Suppressor macrophage treated with lipopolysaccharide for 1 hour (primary cell): ENCODE measurements around the gene NUMA1.

Experiments
- DNase-seq, 3 donors: peaks; one replicate each; pipeline ENCODE4 v3.0.0-alpha.2; 2020 to 2022

NUMA1 gene

DNA sequence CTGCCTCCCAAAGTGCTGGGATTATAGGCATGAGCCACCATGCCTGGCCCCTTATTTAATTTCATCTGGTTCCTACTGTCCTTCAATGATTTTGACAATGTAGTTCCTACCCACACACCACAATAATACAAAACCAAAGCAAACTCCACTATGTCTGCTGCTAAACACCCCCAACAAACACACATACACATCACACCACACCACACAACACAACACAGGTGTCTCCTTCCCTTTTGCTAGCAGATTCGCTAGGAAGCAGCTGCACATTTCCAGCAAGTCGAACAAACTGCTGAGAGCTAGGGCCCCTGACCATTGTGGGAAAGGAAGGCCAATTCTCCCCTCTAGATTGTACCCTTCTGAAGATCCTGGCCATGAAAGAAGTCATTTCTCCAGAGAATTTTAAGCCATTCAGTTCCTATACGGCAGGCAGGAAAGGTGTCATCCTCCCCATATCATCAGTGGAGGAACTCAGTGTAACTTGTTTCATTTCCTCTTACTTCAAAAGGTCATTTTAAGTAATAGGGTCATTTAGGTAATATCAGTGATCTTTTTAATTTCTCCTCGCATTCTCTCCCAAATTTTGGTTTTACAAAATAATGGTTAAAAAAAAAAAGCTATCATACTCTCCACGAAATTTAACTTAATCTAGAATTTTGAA, 18.5 kb downstream of the NUMA1 start:
- no peak for DNase-seq

DNA sequence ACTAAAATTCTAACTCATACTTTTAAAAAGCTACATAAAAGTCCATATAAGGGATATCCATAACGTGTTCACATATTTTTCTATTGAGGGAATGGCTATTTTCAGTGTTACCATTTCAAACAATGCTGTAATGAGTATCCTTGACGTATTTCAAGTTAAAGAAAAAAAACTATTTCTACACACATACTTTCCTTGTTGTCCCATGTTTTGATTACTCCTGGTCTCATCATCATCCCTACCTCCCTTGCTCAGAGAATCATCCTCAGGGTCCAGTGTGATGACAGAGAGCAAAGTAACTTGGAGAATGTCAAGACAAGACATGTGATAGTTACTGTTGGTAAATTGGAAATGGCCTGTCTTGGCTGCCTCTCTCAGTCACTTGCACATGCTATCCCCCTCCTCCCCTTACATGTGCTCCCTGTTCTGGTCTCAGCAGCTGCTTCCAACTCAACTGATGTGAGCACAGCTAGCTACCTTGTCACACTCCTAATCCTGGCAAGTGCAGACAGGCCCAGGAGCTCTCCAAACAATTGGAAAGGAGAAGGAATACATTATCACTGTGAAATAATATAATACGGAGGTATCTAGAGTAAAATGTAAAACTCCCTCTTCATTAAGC, 21.8 kb downstream of the NUMA1 start:
- DNase-seq = no peak

DNA sequence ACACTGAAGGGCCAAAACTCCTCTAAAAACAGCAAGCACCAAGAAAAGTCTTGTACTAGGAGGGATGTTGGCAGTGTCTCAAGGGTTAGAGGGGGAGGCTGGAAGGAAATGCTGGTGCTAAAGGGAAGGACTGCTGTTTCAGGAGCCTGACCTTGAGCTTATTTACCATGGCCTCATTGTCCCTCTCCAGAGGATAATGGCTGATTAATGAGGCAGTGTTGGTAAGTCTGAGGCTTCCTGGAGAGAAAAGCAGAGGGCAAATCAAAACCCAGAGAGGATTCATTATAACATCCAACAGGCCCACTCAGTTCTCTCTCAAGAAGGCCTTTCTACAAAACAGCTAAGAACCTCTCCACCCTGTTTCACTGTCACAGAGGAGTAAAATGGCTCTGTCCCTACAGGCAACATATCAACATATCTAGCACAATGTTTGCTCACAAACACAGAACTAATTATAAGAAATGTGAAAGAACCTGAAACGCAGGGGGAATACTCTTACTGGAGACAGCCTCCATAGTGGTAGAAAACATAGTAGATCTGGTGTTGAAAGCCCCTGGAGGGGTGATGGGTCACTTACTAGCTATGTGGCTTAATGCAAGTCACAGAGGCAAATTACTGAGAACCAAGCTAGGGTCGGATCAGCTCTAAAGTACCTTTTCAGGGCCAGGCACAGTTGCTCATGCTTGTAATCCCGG, 31.4 kb downstream of the NUMA1 start:
- no peak for DNase-seq

DNA sequence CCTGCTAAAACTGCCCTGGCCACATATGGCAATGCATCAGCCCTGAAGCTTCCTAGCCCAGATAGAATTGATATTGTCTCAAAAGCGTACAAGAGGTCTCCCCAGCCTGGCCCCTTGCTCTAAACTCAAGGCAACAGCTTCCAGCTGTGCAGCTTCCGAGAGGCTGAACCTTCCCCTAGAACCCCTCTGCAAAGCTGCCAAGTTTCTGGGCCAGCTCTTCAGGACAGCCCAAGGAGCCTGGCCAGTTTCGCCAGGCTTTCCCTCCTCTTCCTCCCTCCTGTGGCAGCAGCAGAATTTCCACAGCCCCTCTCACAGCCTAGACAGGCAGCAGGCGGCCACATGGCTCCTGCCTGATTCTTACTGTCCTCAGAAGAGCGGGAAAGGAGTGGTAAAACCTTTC, 34.5 kb downstream of the NUMA1 start:
- no peak for DNase-seq

DNA sequence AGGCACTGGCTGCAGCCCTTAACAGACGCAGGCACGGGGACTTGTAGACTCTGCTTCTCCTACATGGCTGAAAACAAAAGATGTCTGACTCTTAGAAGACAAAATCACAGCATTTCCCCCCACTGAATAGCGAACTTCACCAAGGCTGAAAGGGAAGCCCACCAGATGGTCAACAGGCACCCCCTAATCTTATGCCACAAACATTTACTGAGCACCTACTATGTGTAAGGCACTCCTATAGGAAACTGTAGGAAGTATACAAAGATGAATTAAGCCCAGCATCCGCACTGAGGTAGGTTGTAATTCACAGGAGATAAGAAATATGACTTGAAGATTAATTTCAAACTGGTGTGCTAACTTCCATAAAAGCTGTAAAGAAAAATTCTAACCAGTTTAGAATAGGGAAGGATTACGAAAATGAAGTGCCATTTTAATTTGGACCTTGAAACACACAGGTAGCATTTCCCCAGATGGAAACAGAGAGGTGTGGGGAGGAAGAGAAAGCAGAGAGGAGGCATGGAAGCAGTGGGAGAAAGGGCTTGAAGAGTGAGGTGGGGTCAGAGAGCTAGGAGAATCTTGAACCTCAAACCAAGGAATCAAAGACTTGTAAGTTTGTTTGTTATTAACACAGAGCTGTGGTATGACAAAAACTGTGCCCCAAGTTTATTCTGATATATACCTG, 38.1 kb downstream of the NUMA1 start:
- no peak for DNase-seq

DNA sequence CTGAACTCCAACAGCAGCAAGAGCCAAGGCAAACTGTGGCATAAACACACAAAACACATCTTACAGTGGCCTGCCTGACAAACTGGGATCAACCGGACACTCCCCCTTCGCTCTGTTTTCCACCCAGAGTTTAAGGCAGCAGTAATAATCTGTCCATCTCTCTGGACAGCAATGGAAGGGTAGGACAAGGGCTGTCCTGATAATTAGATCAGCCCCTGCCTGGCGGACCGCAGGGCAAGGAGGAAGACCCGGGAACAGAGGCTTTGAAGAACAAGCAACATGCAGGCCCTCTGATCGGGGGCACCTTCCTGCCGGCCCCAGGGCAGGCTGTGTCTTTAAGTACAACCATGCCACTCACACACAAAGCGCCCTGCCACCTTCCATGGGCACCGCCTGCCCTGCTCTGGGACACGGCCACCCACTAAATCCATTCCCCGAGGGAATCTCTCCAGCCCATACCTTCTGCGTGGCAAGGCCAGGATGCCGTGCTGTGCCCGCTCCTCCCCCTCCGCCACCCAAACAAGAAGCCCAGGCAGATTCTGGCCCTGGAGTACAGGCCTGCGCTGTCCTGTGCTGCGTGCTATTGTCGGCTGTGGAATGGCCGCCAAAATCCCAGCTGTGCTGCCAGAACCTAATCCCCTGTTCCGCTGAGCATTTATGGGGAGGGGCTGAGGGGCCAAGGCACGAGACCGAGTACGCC, 38.8 kb downstream of the NUMA1 start:
- DNase-seq = peak; percentile 24 to 45 (median 31)

DNA sequence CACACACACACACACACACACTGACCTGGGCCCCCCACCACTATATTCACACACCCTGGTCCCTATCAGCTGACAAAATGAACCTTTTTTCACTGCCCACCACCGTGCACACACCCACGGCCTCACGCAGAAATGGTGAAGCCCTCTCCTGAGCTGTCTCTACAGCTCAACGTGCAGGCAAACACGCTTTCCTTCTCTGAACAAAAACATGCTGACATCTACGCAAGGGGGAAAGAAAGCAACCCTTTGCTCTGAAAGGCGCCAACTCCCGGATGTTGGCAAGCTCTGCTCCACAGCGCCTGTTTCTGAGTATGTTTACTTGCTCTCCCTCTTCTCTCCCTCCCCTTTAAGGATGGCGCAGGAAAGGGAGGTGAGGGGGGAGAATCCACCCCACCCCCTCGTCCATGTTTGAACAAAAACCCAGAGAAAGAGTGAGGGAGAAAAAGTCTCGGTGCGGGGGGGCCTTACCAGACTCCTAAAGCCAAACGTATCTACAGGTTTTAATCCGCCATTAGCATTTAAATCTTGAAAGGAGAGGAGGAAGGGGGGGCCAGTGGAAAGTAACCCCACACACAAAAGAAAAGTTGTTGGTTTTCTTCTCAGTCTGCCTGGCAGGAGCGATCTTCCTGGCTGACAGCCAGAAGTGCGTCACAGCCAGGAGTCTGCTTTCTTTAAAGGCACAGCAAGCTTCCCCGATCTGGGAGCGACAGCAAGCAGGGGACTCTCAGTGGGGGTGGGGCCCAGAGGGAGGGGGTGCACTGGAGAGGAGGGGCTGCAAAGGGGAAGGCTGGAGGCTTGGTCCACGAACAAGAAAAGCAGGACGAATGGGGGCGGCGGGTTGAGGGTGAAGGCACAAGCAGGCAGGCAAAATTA, 39.6 kb downstream of the NUMA1 start:
- DNase-seq = peak; percentile 80 to 88 (median 81)

DNA sequence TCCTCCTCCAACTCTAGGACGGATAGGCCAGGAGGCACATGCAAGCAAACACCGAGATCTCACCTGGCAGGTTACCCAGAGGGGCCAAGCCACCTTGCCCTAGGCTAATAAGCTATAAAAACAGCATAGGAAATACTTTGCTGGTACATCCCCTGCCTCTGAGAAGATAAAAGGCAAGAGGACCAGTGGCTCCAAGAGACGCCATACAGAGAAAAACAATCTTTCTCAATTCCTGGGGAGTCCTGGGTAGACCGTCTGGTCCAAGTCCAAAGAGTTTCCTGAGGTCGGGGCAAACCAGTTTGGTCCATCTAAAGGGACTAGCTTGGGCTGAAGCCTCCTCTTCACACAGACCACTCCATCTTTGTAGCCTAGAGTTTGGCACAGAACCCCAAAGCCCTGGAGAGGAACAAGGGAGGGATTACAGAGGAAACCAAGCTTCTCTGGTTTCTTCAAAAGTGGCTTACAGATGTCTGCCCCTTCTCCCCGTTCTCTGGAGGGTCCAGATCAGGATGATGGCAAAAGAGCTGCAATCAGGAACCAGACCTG, 40.4 kb downstream of the NUMA1 start:
- no peak for DNase-seq

DNA sequence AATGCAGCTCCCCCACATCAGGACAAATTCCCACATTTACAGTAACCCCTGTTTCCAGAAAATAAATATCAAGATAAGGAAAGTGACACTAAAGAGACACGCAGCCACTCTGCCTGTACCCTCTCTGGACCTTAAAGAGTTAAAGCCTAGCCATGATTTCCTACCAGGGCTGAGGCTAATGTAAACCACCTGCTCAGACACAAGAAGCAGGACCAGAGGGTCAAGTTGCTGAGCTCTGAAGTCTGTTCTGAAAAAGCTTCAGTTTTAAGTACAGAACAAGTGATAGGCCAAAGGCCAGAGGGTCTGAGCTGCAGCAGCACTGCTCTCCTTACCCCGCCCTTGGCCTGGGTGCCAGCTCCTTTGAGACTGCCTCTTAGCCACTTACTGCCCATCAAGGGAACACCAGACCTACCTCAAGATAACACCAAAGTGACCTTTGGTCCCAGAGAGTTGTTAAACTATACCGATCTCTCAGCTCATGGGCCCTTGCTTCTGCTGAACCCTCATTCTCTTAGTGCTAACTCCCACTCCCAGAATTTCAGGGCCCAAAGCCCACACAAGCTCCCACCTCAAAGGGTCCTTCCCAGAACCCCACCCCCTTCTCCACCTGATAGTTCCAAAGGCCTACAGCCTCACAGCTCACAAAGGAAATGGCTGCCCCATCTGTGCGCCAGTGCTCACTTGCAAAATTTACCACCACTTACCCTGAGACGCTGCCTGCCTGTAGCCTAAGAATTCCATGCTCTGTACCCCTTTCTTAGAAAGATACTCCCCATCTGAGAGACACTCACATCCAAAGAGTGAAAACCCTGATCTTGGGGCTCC, 41.1 kb downstream of the NUMA1 start:
- DNase-seq = no peak

DNA sequence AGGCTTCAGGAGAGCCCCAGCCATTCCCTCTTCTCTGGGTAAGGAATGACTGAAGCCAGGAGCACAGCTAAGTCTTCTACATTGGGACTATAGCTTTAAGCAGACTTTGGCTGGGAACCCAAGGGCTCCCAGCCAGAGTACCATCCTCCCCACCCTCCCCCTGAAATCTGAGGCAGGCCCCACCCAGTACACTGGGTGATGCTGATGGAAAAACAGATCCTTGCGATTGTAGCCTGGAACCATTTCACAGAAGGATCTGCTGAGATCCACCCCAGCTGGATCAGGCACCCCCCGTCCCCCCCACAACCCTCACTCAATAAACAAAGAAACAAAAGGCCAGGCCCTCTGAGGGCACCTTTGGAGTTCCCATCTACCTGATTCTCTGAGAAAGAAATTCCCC, 41.9 kb downstream of the NUMA1 start:
- DNase-seq = no peak

DNA sequence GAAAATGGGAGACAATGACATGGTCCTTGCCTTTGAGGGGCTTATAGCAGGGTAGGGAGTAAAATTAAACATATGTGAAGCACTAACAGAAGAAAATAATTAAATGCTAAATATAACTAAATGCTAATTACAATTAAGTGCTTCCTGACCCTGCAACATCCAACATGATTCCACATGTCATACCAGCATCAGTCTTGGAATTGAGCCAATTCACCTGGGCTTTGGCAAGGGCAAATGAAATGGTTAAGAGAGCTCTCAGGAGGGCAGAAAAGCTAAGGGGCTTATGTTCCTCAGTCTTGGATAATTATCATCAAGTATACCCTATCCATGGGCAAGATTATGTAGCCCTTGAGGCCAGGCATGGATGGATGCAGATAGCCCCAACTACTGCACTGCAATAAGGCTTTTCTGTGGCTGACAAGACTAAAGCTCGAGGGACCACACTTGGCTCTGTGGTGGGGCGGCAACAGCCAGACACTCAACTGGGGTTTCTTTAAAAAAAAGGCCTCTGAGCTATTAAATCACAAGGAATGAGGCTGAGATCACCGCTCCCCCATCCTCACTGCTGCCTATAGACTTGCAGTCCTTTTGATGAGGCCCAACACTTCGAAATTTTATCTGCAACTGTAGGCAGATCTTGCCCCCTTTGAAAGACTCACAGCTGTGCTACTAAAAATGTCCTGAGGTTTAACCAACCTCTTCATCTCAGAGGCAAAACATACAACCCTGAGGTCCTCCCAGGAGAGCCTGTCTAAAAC, 42.6 kb downstream of the NUMA1 start:
- DNase-seq = no peak

DNA sequence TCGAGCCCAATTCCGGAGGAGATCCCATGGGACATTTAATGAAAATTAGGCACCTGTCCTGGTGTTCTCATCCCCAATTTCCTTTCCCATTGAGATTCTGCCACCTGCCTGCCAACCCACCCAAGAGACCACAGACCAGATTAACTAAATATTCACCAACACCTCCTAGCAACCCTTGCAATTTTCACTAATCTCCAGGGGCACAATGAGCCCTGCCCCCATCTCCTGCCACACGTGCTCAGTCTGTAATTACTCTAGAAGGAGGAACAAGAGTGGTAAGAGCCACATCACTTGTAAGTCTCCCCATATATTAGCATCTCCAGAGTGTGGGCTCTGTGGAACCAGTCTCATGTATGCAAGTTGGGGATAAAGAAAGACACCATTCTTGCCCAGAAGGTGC, 43.7 kb downstream of the NUMA1 start:
- DNase-seq = no peak

DNA sequence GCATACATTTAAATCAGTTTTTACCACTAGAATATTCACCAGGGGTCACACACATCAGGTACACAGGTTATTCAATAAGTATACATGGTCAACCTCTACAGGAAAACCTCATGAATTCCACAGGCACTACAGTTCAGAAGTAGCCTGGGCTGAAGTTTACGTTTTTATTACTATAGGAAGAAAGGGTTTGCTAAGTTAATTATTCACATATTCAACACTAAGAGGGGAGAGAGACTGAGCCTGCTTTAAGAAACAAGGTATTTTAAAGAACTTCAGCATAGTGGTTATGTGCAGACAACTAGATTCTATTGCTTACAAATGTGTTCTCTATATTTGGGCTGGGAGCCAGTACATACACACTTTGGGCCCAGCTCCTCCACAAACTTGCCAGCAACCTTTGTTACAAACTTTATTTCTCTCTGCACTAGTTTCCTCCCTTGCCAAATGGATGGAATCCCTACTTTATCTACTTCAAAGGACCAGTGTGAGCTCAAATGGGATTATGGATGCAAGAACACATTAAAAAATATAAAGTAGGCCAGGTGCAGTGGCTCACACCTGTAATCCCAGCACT, 49.8 kb downstream of the NUMA1 start:
- no peak for DNase-seq

DNA sequence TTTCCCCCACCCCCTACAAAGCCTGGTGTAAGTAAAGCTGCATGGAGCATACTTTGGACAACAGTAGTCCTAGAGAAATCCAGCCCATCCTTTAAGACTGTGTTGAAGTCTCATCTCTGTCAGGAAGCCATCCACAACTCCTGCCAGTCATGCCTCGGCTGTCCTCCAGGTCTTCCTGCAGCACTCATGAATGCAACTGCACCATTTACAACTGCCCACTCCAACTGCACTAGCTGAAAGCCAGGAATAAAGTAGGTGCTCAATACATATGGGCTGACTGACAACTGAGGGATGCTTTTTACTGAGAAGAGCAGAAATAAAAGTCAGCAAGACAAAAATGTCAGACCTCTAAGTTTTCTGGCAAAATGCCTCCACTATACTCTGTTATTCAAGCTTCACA, 54.3 kb downstream of the NUMA1 start:
- DNase-seq = no peak

DNA sequence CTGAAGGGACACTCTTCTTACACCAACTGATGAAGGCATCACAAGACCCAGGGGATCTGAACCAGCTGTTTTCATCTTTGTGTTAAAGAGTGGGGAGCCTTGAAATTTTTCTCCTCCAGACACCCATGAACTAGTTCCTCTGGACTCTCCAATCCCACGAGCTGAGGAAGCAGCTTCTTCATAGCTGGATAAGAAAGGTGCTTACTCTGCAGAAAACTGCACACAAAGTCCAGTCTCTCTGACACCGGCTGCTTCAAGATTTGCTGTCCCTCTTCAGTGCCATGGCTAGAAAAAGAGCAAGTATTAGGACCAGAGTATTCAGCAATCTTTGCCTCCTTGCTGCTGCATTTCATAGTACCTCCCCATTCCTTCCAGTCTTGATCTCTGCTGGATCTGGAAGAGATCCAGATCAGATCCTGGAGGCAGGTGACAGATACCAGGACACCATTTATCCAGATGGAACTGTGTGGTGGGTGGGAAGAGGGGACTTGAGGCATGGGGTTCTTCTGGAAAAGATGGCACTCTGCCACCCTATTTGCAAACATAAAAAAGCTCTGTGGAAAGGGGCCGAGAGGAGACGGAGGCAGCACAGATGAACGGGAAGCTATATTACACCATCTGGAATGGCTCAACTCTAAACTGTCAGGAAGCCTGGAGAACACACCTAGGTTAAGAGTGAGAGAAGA, 56.1 kb downstream of the NUMA1 start:
- peak in 2 of 3 donors; percentile 24 to 41 for DNase-seq

DNA sequence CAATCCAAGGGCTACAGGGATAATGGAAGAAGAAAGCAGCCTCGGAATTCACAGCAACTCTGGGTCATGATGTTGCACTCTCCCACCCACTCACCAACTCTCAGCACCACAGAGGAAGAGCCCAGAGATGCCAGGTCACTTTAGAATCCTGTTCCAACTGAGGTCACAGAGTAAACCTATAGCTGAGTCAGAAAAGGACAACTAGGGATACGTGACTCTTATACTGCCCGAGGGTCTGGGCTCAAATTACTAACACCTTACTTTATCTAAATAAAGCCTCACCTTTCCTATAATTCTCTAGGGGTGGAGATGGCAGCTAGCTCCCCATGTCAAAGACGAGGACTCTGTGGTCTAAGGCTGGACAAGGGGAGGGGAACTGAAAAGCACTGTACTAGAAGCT, 57.0 kb downstream of the NUMA1 start:
- DNase-seq = no peak

DNA sequence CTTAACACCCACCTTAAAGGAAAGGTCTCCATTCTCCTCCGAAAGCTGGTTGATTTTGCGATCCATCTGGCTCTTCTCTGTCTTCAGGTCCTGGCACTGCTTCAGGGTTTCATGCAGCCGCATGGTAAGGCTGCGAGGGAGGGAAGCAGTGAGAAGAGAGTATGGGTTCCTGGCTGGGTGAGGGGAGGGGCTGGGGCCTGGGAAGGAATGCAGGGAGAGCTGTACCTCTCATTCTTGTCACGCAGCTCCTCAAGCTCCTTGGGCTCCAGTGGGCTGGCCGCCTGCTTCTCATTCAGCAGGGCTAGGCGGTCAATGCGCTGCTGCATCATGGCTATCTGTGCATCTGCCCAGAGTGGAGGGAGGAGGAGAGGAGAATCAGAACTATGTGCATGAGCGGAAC, 62.2 kb downstream of the NUMA1 start:
- no peak for DNase-seq

DNA sequence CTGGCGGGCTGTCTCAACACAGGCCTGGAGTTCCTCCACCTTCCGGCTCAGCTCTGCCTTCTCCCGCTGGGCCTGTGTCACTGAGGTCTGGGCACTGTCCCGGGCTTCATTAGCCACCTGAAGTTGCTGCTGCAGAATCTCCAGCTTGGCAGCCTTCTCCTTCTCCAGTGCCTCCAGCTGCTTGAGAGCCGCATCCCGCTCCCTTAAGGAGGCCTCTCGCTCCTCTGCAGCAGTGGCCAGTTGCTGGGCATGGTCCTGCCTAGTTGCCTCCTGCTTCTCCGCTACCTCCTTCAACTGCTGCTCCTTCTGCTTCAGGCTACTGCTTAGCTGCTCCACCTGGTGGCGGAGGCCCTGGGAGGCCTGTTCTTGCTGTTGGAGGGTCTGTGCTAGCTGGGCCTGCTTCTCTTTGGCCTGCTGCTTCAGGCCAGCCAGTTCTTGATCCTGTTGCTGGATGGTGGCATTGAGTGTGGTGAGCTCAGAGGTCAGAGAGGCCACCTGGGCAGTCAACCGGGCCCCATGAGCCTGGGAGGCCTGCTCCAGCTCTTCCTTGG, 64.8 kb downstream of the NUMA1 start:
- DNase-seq = peak in 2 of 3 donors; percentile 44 to 47
